GM18907 (cell line): ENCODE results near the gene R3HDM4.
"Not testable (repeated sequence)": the region's sequence is repeated elsewhere in the genome, so short reads cannot be mapped to it uniquely, and the experiment has no call there.

Experiments
- ATAC-seq: cut with Tn5 transposase; IDR thresholded peaks from one replicate; pipeline ENCODE4 v1.9.1; 2021; ENCODE audit warnings: mild to moderate bottlenecking, moderate library complexity; ENCODE audit not compliant: unreplicated experiment

Gene R3HDM4

DNA sequence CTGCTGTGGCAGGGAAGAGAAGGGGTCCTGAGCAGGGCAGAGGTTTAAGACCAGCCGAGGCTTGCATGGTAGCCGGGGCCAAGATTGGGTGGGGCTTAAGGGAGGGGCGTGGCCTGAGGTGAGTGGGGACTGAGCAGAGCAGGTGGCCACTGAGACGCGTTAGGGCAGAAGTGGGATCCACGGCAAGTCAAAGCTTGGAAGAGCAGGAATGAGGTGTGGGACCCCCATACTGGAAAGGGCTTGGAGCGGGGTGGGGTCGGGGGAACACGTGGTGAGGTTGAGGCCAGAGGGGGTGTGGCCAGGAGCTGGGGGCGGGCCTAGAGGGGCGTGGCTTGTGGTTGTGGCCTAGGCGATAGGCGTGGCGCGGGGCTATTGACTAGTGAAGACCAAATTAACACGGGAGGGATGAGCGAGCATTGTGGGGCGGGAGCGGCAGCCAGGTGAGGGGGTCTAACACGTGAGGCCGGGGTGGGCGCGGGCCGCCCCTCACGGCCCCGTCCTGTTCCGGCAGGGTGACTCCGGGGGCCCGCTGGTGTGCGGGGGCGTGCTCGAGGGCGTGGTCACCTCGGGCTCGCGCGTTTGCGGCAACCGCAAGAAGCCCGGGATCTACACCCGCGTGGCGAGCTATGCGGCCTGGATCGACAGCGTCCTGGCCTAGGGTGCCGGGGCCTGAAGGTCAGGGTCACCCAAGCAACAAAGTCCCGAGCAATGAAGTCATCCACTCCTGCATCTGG is 50.3 kb downstream of the R3HDM4 start:
- ATAC-seq: no peak

- no peak for ATAC-seq
These were observed 51.1 kb downstream of the R3HDM4 start for GRCh38 chr19:861756-862580.

- ATAC-seq: no peak
These were observed 51.8 kb downstream of the R3HDM4 start for GRCh38 chr19:861141-861755.

GRCh38 chr19:858868-859843 is 53.9 kb downstream of the R3HDM4 start, which contains the start of gene CFD:
TSS of gene CFD (plus strand) at chr19:859664. CDS start at chr19:859690, 26 bp downstream.
- ATAC-seq: no peak

DNA sequence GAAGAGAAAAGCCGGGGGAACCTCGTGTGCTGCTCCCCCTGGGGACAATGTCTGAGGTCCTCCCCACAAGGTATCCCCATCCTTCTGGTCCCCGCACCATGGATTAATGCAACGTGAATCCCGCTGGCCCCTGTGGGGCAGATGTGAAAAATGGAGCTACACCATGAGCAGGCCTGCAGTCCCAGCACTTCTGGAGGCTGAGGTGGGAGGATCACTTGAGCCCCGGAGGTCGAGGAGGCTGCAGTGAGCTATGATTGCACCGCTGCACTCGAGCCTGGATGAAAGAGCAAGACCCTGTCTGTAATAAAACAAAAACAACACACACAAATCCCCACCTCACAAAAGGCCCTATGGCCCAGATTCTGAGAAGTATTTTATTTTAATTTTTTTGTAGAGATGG is 54.7 kb downstream of the R3HDM4 start:
- no peak for ATAC-seq

- no peak for ATAC-seq
These were observed 57.4 kb downstream of the R3HDM4 start for GRCh38 chr19:855566-856120.

DNA sequence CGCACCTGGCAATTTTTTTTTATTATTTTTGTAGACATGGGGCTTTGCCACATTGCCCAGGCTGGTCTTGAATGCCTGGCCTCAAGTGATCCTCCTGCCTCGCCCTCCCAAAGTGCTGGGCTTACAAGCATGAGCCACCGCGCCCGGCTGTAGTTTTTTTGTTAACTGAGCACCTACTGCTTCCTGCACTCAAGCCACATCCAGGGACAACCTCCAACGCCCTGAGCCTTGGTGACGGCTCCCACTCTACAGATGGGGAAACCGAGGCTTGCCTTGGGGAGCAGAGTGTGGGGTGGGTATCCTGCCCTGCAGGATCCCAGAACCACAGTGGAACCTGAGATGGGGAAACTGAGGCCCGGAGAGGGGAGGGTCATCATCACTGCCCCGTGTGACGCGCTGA is 57.9 kb downstream of the R3HDM4 start:
- no peak for ATAC-seq

DNA sequence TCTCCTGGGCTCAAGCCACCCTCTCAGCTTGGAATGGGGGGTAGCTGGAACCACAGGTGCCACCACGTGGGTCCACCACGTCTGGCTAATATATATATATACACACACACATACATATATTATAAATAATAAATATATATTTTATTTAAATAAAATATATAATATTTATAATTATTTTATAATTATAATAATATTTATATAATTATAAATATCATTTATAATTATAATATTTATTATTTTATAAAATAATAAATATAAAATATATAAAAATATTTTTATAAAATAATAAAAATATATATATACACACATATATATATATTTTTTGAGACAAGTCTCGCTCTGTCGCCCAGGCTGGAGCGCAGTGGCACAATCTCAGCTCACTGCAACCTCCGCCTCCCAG is 58.5 kb downstream of the R3HDM4 start:
- no peak for ATAC-seq

GRCh38 chr19:853614-854220 is 59.3 kb downstream of the R3HDM4 start:
- not testable (repeated sequence) for ATAC-seq

DNA sequence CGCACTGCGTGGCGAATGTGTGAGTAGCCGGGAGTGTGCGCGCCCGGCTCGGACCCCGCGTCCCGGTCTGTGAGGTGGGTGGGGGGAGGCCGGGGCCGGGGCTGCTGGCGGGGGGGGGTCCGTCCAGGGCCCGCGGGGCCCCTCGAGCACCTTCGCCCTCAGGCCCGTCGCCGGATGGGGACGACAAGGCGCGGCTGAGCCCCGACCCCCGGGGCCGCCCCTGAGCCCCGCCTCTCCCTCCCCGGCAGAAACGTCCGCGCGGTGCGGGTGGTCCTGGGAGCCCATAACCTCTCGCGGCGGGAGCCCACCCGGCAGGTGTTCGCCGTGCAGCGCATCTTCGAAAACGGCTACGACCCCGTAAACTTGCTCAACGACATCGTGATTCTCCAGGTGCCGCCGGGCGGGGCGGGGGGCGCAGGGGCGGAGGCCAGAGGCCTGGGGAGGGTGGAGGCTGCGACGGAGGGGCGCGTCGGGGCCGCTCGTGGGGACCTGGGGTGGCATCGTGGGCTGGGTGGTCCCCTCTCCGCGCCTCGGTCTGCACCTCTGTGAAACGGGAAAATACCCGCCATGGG is 59.9 kb downstream of the R3HDM4 start:
- ATAC-seq: no peak

GRCh38 chr19:852136-853013 is 60.6 kb downstream of the R3HDM4 start, which contains the start of gene ELANE:
TSS of gene ELANE (plus strand) at chr19:852303. CDS start at chr19:852329, 26 bp downstream.
- no peak for ATAC-seq

- ATAC-seq: no peak
These were observed 62.1 kb downstream of the R3HDM4 start for GRCh38 chr19:850979-851335.

DNA sequence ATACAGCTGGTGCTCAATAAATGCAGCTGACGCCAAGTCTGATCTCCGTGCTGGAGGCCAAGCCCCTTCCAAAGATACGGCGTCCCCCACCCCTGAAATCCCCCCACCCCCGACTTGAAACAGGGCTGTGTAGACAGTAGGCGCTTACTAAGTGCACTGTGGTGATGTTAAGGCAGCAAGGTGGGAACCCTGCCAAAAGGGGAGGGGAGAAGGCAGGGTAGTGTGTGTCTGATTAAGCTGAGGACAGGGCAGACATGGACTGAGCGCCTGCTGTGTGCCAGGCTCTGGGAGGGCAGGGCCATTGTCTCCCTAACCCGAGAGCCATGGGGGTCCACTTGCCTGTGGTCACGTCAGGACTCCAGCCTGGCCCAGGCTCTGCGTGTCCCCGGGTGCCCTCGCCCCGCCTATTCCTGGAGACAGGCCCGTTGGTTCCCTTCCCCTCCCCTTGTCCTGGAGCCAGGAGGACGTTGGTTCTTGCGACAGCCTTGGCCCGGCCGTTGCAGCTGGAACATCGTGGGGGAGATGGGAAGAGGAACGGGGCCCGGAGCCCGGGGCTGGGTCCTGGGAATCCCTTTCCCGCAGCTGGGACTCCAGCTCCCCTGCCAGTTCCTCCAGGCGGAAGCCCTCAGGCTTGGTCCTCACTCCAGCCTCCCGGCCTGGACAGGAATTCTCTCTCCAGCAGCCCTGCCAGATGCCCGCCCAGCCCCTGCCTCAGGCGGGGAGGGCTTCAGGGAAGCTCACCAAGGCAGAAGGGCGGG is 62.6 kb downstream of the R3HDM4 start:
- no peak for ATAC-seq

- not testable (repeated sequence) for ATAC-seq
These were observed 63.8 kb downstream of the R3HDM4 start for GRCh38 chr19:849195-849594.

- ATAC-seq: no peak
These were observed 64.6 kb downstream of the R3HDM4 start for GRCh38 chr19:848386-848921.
